HK-2 (cell line): Measurements from ENCODE around the gene TXNIP.

Source experiments
- DNase-seq: peaks from one replicate; pipeline ENCODE4 v3.0.0-alpha.2; 2018; ENCODE audit not compliant: unreplicated experiment

Gene TXNIP

GRCh38 chr1:145985502-145986439 lies 10.6 kb downstream of the TXNIP start:
- peak; percentile 58 for DNase-seq

DNA sequence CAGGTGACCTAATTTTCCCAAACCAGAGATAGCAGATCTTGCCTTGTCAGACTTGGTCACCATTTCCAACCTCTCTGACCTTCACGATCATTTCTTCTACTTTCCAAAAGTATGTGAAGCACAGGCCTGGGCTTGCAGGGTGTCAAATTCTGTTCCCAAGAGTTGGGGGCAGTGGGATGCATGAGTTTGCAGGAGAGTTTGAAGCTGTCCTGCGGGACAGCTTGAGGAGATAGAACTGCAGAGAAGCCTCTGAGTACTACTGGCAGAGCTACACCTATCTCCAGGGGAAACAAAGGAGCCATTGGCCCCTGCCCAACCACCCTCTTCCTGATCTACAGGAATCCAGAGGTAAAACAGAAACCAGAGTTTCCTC lies 11.3 kb downstream of the TXNIP start:
- no peak for DNase-seq

- no peak for DNase-seq
These were observed 12.2 kb downstream of the TXNIP start for GRCh38 chr1:145983960-145984830.

DNA sequence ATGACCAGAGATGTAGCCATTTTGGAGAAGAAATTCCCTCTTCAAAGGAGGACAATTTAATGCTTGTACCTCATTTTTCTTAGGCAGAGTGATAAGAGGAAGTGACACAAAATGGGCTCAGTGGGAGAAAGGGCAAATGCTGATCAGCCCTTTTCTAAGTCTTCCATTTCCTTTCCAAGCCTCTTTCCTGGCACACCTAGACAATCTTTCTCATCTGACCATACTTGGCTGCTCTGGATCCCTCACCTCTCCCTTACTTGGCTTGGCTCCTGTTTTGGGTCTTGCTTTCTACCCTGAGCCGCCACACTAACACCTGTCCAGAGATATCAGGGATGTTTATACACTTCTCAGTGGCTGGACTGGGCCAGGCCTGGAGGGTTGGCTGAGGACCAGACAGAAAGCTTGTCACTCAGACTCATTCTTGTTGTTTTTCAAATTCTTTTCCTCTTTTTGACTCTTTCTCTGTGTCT lies 13.1 kb downstream of the TXNIP start:
- DNase-seq, result no peak

DNA sequence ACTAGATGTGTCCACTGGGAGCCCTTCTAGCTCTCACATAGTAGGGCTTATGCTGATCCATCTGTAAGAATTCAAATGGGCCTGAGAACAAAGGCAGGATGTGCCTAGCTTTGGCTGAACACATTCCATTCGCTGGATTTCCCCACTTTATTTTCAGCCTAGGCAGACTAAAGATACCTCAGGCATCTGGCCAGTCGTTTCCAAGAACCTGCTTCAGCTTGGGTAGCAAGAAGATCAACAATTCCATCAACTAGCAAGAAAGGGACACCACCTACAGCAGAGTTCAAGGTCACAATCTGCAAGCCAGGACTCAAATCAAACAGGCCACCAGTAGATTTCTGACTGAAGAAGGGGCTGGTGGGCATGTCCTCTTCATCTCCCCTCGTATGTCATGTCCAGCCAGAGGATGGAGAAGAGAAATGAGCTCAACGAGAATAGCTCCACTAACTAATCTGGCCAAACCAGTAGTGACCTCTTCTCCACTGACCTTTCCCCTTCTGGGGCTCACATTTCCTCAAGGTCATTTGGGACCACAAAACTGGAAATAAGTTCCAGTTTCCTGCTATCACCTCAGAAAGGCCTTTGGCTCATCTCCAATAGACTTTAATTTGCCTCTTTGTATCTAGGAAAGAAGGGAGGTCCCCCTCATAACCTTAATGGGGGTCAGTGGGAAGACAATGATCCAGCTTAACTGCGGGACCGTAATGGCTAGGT lies 14.2 kb downstream of the TXNIP start:
- DNase-seq, result no peak

- no peak for DNase-seq
These were observed 15.9 kb downstream of the TXNIP start for GRCh38 chr1:145980457-145980994.

GRCh38 chr1:145979746-145980456 lies 16.5 kb downstream of the TXNIP start:
- no peak for DNase-seq

GRCh38 chr1:145978854-145979745 lies 17.3 kb downstream of the TXNIP start:
- peak; percentile 91 for DNase-seq

DNA sequence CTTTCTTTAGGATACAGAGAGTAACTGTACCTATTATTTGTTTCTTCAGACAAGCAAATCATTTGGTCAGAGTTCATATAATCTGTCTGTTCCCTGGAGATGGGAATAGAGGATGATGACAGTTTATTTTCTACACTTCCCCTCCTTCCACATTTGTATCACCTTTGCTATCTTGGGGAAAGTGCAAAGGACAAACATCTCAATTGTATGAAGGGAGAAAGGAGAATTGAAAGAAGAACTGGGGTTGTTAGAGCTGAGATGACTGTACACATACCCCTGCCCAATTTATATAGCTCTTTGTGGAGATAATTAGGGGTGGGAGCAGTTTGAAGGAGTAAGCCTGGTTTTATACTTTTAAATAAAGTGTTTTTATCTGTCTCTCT lies 17.9 kb downstream of the TXNIP start:
- DNase-seq, result no peak

DNA sequence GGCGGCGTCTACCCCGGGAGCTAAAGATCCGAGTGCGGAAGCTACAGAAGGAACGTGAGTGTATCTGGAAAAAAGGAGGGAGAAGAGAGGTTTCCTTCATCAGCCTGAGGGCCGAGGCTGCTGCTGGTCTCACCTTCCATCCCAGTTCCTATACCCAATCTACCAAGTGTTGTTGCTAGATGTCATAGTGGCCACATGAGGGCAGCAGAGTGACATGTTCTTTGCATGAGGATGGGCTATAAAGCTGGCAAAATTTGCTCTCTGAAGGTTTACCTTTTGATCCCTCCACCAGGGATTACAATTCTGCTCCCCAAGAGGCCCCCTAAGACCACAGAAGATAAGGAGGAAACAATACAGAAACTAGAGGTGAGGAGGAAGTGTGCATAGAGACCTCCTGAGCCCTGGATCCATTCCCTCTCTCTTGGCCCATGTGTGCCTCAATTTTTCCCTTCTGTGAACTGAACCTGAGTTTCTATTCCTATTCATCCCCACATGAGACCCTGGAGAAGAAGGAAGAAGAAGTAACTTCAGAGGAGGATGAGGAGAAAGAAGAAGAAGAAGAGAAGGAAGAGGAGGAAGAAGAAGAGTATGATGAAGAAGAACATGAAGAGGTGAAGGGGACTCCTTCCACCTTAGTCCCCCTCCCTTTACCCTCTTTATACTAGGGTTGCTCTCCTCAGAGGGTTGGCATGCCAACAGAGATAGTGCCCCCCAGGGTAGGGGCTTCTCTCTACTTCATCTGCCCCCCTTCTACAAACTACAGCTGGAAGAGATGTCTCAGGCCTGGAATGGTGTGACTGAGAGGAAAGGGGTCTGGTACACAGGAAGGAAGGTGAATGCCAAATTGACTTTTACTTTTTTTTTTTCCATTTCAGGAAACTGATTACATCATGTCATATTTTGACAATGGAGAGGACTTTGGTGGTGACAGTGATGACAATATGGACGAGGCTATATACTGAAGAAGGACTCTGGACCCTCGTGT lies 18.6 kb downstream of the TXNIP start:
- DNase-seq, result peak; percentile 50

DNA sequence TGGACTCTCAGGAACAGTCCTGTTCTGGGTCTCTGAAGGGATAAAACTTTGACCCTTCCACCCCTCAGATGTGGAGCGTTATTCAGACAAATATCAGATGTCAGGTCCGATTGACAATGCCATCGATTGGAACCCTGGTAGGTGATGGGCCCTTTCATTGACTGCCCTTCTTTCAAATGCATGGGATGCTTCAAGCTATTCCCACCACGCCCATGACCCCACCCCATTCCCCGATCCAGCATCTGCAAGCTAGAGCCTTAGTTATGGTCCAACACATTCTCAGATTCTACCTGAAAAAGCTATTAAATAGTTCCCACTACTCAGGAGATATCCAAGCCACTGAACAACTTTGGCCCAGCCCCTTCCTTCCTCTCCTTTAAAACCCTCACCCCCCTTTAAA lies 19.4 kb downstream of the TXNIP start:
- DNase-seq, result no peak

DNA sequence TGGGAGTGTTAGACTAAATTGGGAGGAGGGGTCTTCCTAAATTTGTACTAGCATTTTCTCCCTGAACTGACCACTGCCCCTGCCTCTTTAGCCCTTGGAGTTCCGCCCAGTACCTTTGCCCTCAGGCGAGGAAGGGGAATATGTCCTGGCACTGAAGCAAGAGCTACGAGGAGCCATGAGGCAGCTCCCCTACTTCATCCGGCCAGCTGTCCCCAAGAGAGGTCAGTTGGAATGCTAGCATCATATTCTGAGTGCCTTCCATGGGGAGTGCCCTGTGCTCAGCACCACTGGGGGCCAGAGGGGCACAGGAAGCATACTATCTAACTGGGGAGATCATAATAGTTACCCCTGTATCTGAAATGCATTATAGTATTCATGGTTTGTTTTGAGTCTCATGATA lies 21.2 kb downstream of the TXNIP start:
- DNase-seq, result no peak

DNA sequence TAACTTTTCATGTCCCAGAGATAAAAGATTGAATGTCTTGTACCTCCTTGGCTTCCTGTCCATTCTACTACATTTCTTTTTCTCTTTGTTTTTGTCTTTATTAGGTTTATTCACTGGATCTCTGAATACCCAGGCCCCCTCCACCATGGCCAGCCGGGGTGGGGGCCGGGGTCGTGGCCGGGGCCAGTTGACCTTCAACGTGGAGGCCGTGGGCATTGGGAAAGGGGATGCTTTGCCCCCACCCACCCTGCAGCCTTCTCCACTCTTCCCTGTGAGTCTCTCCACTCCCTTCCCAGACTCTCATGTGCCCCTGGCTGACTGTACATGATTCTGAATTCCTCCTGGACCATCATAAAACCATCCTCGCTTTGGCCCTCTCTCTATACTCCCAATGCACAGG lies 21.7 kb downstream of the TXNIP start:
- DNase-seq, result no peak

GRCh38 chr1:145972580-145972979 lies 23.8 kb downstream of the TXNIP start:
- DNase-seq, result no peak

DNA sequence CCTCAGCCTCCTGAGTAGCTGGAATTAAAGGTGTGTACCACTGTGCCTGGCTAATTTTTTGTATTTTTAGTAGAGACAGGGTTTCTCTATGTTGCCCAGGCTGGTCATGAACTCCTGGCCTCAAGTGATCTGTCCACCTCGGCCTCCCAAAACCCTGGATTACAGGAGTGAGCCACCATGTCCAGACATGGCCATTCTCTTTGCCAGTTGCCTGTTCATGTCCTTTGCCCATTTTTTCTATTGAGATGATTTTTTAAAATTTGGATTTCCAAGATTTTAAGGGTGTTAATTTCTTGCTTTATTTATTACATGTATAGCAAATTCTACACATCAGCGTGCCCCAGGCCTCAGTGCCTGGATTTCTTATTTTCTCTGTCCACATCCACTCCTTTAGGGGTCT lies 29.1 kb downstream of the TXNIP start:
- no peak for DNase-seq

- DNase-seq, result no peak
These were observed 31.1 kb downstream of the TXNIP start for GRCh38 chr1:145965119-145965744.

DNA sequence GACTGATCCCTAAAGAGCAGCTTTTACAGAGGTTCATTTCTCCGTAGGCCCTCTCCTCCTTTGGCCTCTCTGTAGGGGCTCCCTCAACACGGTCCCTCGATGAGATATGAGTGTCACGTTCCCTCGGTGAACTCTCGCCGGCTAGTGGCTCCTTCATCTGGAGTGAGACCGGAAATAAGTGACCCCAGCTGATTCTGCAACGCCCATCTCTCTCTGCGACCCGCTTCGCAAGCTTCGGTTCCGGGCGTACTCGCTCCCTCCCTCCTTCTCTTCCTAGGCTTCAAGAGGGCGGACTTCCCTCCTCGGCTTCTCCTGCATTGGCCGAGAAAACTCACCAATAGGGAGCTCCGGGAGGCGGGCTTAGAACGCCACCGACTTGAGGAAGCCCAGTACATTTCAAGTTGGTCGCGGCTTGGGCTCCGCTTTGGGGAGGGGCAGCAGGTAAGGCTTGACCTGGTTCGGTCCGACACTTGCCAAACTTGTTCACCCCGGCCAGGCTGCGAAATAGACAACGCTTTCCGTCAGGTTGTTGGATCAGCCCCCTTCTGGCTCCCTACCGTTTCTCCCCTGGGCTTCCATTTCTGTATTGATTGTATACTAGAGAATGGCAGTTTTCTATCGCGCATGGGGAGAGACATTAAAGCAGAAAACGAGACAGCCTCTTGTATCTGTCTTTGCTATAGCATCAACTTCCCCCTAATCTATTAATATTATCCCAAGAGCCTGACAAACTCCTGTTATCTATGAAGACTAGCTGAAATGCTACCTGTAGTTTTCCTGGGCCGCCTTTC lies 31.9 kb downstream of the TXNIP start, which contains the start of the genes ANKRD34A and POLR3GL:
TSS of gene ANKRD34A (minus strand) at position 248 of the 791 bp plus-strand sequence. CDS start 2,816 bp downstream, outside the sequence.
TSS of gene POLR3GL (plus strand) at position 363 of the 791 bp plus-strand sequence. CDS start 10,176 bp downstream, outside the sequence.
- peak; percentile 94 for DNase-seq
